Adrenal gland (tissue), 12 donors: ENCODE results near the gene GNG3. TPM values are rescaled to one million over a fixed set of nuclear protein-coding genes. Genes with fewer than 3 reads are reported as not detected.
A peak's percentile ranks its signal among the peaks of the same experiment; 100 is the strongest.
"Not testable (repeated sequence)": the region's sequence is repeated elsewhere in the genome, so short reads cannot be mapped to it uniquely, and the experiment has no call there.

Source experiments
- DNase-seq, 7 donors: peaks; one replicate each; pipeline ENCODE4 v3.0.0-alpha.2; 2019 to 2020
- H3K27ac ChIP-seq, 5 donors: fragments of 200-600 bp; sonication (generic) in 4 of 5; 1 replicate in 3 of 5; 2 replicates in 2 of 5; pipeline versions ENCODE4 v1.5.1 to v1.8.0; 2016 to 2020; ENCODE audit warnings: mild to moderate bottlenecking in 1 of 5
- H3K27me3 ChIP-seq: fragments of 200-600 bp; 2 replicates; pipeline ENCODE4 v1.8.0; 2021
- H3K36me3 ChIP-seq, 2 donors: fragments of 200-600 bp; replicated peaks in 1 of 2; 1 replicate in 1 of 2; 2 replicates in 1 of 2; pipeline versions ENCODE4 v1.5.1 to v1.8.0; 2018 to 2022
- H3K4me1 ChIP-seq, 2 donors: fragments of 200-600 bp; replicated peaks in 1 of 2; 1 replicate in 1 of 2; 2 replicates in 1 of 2; pipeline versions ENCODE4 v1.5.1 to v1.8.0; 2018 to 2021
- H3K4me3 ChIP-seq, 4 donors: fragments of 200-600 bp; sonication (generic) in 3 of 4; one replicate each; pipeline ENCODE4 v1.5.1; 2016 to 2018
- H3K9me3 ChIP-seq, 3 donors: fragments of 200-600 bp; sonication (generic) in 1 of 3; replicated peaks in 1 of 3; 1 replicate in 2 of 3; 2 replicates in 1 of 3; pipeline versions ENCODE4 v1.5.1 to v1.8.0; 2016 to 2021
- CTCF ChIP-seq, 6 experiments: fragments of 450-650 bp in 4 of 6; fragments of 200-600 bp in 2 of 6; sonication (generic) in 1 of 6; IDR thresholded peaks; 1 replicate in 5 of 6; 2 replicates in 1 of 6; pipeline versions ENCODE4 v1.5.1 to v1.8.0; 2016 to 2021; ENCODE audit warnings: antibody characterized with exemption in 6 of 6, mild to moderate bottlenecking in 2 of 6, moderate library complexity in 1 of 6
- POLR2A ChIP-seq, 2 donors: fragments of 450-650 bp; IDR thresholded peaks; one replicate each; pipeline ENCODE4 v1.6.1; 2017; ENCODE audit warnings: antibody characterized with exemption in 2 of 2, mild to moderate bottlenecking in 2 of 2, moderate library complexity in 1 of 2
- WGBS, 4 donors: extraction: QIAGEN DNeasy Blood & Tissue Kit in 2 of 4; methylation state at CpG; one replicate each; pipeline versions ENCODE4 v1.1.5 to v1.1.7; 2013 to 2017; 5-methylcytosine and 5-hydroxymethylcytosine counted together
- intact Hi-C, 2 donors: fragments of 100-400 bp; cut with DNase I; formaldehyde crosslinking; loops; one replicate each; pipeline versions ENCODE4 v1.14.1 to v1.15.0; 2022 to 2023
- polyA plus RNA-seq, 3 donors: library from polyadenylated mRNA; stranded (reverse); fragments of 200-250 nt in 2 of 3; fragments of 350-450 nt in 1 of 3; fragmentation: Illumina TruSeq in 1 of 3; extraction: RNeasy Lipid Tissue Mini Kit (QIAGEN cat#74804) in 1 of 3; gene quantifications; one replicate each; pipeline ENCODE4 v1.2.3, GENCODE V29; 2013 to 2014
- total RNA-seq, 9 donors: library from RNA; depleted of rRNA in 4 of 9; stranded (reverse); fragments of >200 nt in 4 of 9; fragments of 120-200 nt in 1 of 9; fragmentation: NEBNext Ultra II Directional in 1 of 9; extraction: Animal tissue kit (Norgen Biotek cat#: 25700) in 1 of 9; gene quantifications; one replicate each; pipeline versions ENCODE4 v1.1.0 to v1.2.4, GENCODE V29; 2013 to 2023
- donor health status: healthy with polysubstance abuse.
- donor health status: Bipolar disorder and iron deficiency.
- donor health status: DM: yes; HTN: yes; CAD: no.
- donor health status: DM: no; HTN: no; CAD: no.
- donor health status: DM: no; HTN: no; CAD: no.
- donor health status: DM: yes; HTN: yes; CAD: no.

GNG3 gene
- total and polyA plus RNA-seq, 12 donors: 0.39 to 15.7 (median 3.0) TPM; not detected in 2

- intact Hi-C loops: no loop called here
- Histone ChIP-seq H3K4me1 (peaks cover 23 to 54% of the 10 kb centered on the region in 2 donors), H3K9me3 (no peaks in the 10 kb centered on the region), H3K36me3 (peaks cover 0 to 12% of the 10 kb centered on the region in 2 donors), H3K27me3 (no peaks in the 10 kb centered on the region), H3K4me3 (peak overlapping the region; percentile 53 to 94 (median 72)), H3K27ac (peak overlapping the region; percentile 73 to 92 (median 82))
- DNase-seq: peak in 3 of 7 donors; percentile 28 to 38 (median 33)
- WGBS, 4 donors: 0 to 2% (median 1%) methylated on average over 12 to 17 of the region's 17 CpGs
- TF ChIP-seq CTCF (IDR thresholded peaks at IDR 0.05) (no peak), POLR2A (IDR thresholded peaks at IDR 0.05) (no peak)
Observed at GRCh38 chr11:62671236-62671607, 36.3 kb upstream of the GNG3 start.

- TF ChIP-seq POLR2A (IDR thresholded peaks at IDR 0.05): peak; percentile 42 to 75
- TF ChIP-seq CTCF (IDR thresholded peaks at IDR 0.05): no peak
- Histone ChIP-seq H3K4me3 (peak within 1 kb of the TSS; percentile 53 to 94 (median 72)), H3K27ac (peak within 1 kb of the TSS; percentile 73 to 92 (median 82)), H3K9me3 (no peaks in the 10 kb centered on the region), H3K36me3 (peaks cover 0 to 18% of the 10 kb centered on the region in 2 donors), H3K27me3 (no peaks in the 10 kb centered on the region), H3K4me1 (peaks cover 17 to 48% of the 10 kb centered on the region in 2 donors)
- 0 to 1% (median 0%) methylated on average over 10 to 59 of the region's 59 CpGs for WGBS, 4 donors
- peak; percentile 73 to 86 (median 76) for DNase-seq
- intact Hi-C loops: no loop called here
Observed at GRCh38 chr11:62671608-62672389, 35.7 kb upstream of the GNG3 start, which contains the start of the genes LBHD1 and UQCC3. TSS of gene LBHD1 (minus strand) at chr11:62672267. CDS start at chr11:62670031, 2,236 bp downstream. TSS of gene UQCC3 (plus strand) at chr11:62671673. CDS start at chr11:62671746, 73 bp downstream.

- Histone ChIP-seq H3K9me3 (no peaks in the 10 kb centered on the region), H3K4me3 (no peak overlapping the region), H3K4me1 (peaks cover 21 to 48% of the 10 kb centered on the region in 2 donors), H3K27ac (peak overlapping the region in 2 of 5 donors; percentile 82 to 91), H3K36me3 (peaks cover 0 to 27% of the 10 kb centered on the region in 2 donors), H3K27me3 (no peaks in the 10 kb centered on the region)
- TF ChIP-seq CTCF (IDR thresholded peaks at IDR 0.05) (no peak), POLR2A (IDR thresholded peaks at IDR 0.05) (no peak)
- intact Hi-C loops: no loop called here
- no peak for DNase-seq
- WGBS, 4 donors: 64 to 83% (median 64%) methylated on average over 2 of the region's 2 CpGs
Observed at GRCh38 chr11:62673196-62673525, 34.3 kb upstream of the GNG3 start.

GRCh38 chr11:62675415-62675814 is 32.1 kb upstream of the GNG3 start:
- intact Hi-C loops, DNase-seq, H3K9me3 ChIP-seq, H3K4me3 ChIP-seq, H3K27ac ChIP-seq, H3K27me3 ChIP-seq: not testable (repeated sequence)
- peaks cover 0 to 27% of the 10 kb centered on the region in 2 donors for H3K36me3 ChIP-seq
- 90 to 94% (median 94%) methylated on average over 10 of the region's 10 CpGs for WGBS, 4 donors
- peaks cover 24 to 44% of the 10 kb centered on the region in 2 donors for H3K4me1 ChIP-seq
